ENCODE data around the gene SPO11. TPM values are rescaled to one million over a fixed set of nuclear protein-coding genes. Genes with fewer than 3 reads are reported as not detected.

The SPO11 gene
- polyA plus RNA-seq, 1 donor from 2014 or later: not detected

GRCh38 chr20:57370316-57370715 lies 40.7 kb downstream of the SPO11 start:
- Histone ChIP-seq H3F3A (ENCODE audit: insufficient read depth, low read length, poor library complexity, severe bottlenecking) (no peaks in the 10 kb centered on the region), H3K27ac (ENCODE audit: low read length) (no peak overlapping the region), H3K4me2 (ENCODE audit: low read length) (no peak overlapping the region), H3K4me3 (ENCODE audit: low read length) (no peak overlapping the region), H3K9me3 (ENCODE audit: low read length) (no peaks in the 10 kb centered on the region), H4K20me1 (ENCODE audit: insufficient read depth) (no peaks in the 10 kb centered on the region), H3K9ac (ENCODE audit: low read length) (no peak overlapping the region), H3K27me3 (ENCODE audit: insufficient read depth, low read depth, low read length) (no peaks in the 10 kb centered on the region), H2AFZ (ENCODE audit: low read depth, low read length) (no peak overlapping the region), H3K79me2 (replicated peaks; ENCODE audit: insufficient read depth, low read length) (no peaks in the 10 kb centered on the region), H3K36me3 (ENCODE audit: insufficient read depth, low read length) (peaks cover 16% of the 10 kb centered on the region), H3K9me2 (ENCODE audit: insufficient read depth, low read length) (no peaks in the 10 kb centered on the region)
- TF ChIP-seq EP300 (conservative IDR thresholded peaks at IDR 0.05; ENCODE audit: poor library complexity, severe bottlenecking) (no peak), REST (IDR thresholded peaks at IDR 0.05; ENCODE audit: borderline replicate concordance) (no peak), RAD21 (conservative IDR thresholded peaks at IDR 0.05) (no peak), EZH2 (IDR thresholded peaks at IDR 0.05; ENCODE audit: borderline replicate concordance, insufficient read depth, low read length, poor library complexity, severe bottlenecking) (no peak), MXI1 (conservative IDR thresholded peaks at IDR 0.05; ENCODE audit: poor library complexity, severe bottlenecking) (no peak), SMC3 (conservative IDR thresholded peaks at IDR 0.05; ENCODE audit: poor library complexity) (no peak), POLR2AphosphoS5 (IDR thresholded peaks at IDR 0.05) (no peak), CTCF (IDR thresholded peaks at IDR 0.05; ENCODE audit: poor library complexity, severe bottlenecking) (no peak), TAF1 (IDR thresholded peaks at IDR 0.05; ENCODE audit: low read depth) (no peak)

GRCh38 chr20:57371363-57371762 lies 41.8 kb downstream of the SPO11 start:
- no peaks in the 10 kb centered on the region for H4K20me1 ChIP-seq (ENCODE audit: insufficient read depth)
- no peak overlapping the region for H2AFZ ChIP-seq (ENCODE audit: low read depth, low read length)
- H3K27ac ChIP-seq (ENCODE audit: low read length): no peak overlapping the region
- H3K9ac ChIP-seq (ENCODE audit: low read length): no peak overlapping the region
- no peaks in the 10 kb centered on the region for H3K9me2 ChIP-seq (ENCODE audit: insufficient read depth, low read length)
- no peak overlapping the region for H3K4me3 ChIP-seq (ENCODE audit: low read length)
- no peaks in the 10 kb centered on the region for H3K79me2 ChIP-seq (replicated peaks; ENCODE audit: insufficient read depth, low read length)
- peaks cover 16% of the 10 kb centered on the region for H3K36me3 ChIP-seq (ENCODE audit: insufficient read depth, low read length)
- H3F3A ChIP-seq (ENCODE audit: insufficient read depth, low read length, poor library complexity, severe bottlenecking): no peaks in the 10 kb centered on the region
- no peaks in the 10 kb centered on the region for H3K9me3 ChIP-seq (ENCODE audit: low read length)
- no peak overlapping the region for H3K4me2 ChIP-seq (ENCODE audit: low read length)
- no peaks in the 10 kb centered on the region for H3K27me3 ChIP-seq (ENCODE audit: insufficient read depth, low read depth, low read length)
- TF ChIP-seq RAD21 (conservative IDR thresholded peaks at IDR 0.05) (no peak), MXI1 (conservative IDR thresholded peaks at IDR 0.05; ENCODE audit: poor library complexity, severe bottlenecking) (no peak), POLR2AphosphoS5 (IDR thresholded peaks at IDR 0.05) (no peak), REST (IDR thresholded peaks at IDR 0.05; ENCODE audit: borderline replicate concordance) (no peak), SMC3 (conservative IDR thresholded peaks at IDR 0.05; ENCODE audit: poor library complexity) (no peak), TAF1 (IDR thresholded peaks at IDR 0.05; ENCODE audit: low read depth) (no peak), CTCF (IDR thresholded peaks at IDR 0.05; ENCODE audit: poor library complexity, severe bottlenecking) (no peak), EP300 (conservative IDR thresholded peaks at IDR 0.05; ENCODE audit: poor library complexity, severe bottlenecking) (no peak), EZH2 (IDR thresholded peaks at IDR 0.05; ENCODE audit: borderline replicate concordance, insufficient read depth, low read length, poor library complexity, severe bottlenecking) (no peak)
